ENCODE results near the gene MYMK. TPM values are rescaled to one million over a fixed set of nuclear protein-coding genes. Genes with fewer than 3 reads are reported as not detected.

MYMK gene
- total RNA-seq, 1 experiment from 2014 or later: not detected

DNA sequence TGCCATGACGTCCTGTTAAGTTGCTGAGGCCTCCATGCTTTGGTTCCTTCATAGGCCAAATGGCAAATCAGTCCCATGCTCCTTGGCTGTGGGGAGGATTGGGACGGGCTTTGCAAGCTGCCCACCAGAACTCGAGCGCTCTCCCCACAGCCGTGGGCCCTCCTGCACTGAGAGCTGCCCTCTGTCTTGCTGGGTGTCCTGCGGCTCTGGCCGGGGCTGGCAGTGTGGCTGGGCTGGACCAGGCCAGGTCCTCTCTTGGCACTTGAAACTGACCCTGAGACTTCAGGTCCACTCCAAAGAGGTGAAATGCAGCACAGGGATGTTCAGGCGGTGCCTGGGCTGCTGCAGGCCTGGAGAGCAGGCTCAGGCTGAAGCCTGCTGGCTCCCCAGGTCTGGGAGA lies 7.0 kb downstream of the MYMK start:
- Histone ChIP-seq H3K27me3 (ENCODE audit: insufficient read depth, low read length) (no peaks in the 10 kb centered on the region), H3K4me2 (ENCODE audit: low read length) (no peak overlapping the region), H3K36me3 (ENCODE audit: control insufficient read depth in 1 of 2, insufficient read depth in 2 of 2, low read length in 2 of 2) (no peaks in the 10 kb centered on the region), H3K9ac (ENCODE audit: low read length) (no peak overlapping the region), H3K79me2 (ENCODE audit: insufficient read depth, low read length) (no peaks in the 10 kb centered on the region), H2AFZ (ENCODE audit: low read depth, low read length, poor library complexity, severe bottlenecking) (no peak overlapping the region), H3K27ac (ENCODE audit: low read depth, low read length) (no peak overlapping the region), H4K20me1 (ENCODE audit: insufficient read depth) (no peaks in the 10 kb centered on the region), H3K9me3 (ENCODE audit: control insufficient read depth in 1 of 2, insufficient read depth in 1 of 2, low read depth in 1 of 2, low read length in 2 of 2) (no peaks in the 10 kb centered on the region), H3K9me2 (ENCODE audit: insufficient read depth) (no peaks in the 10 kb centered on the region), H3K4me3 (replicated peaks in 1 of 2; ENCODE audit: low read depth in 1 of 2, low read length in 2 of 2) (no peak overlapping the region), H3K4me1 (ENCODE audit: control insufficient read depth in 1 of 2, insufficient read depth in 2 of 2, low read length in 2 of 2) (peaks cover 0 to 7% of the 10 kb centered on the region in 2 experiments; a peak in 2 of 4 replicates)
- TF ChIP-seq SIN3A (IDR thresholded peaks at IDR 0.05; ENCODE audit: low read depth): no peak
- TF ChIP-seq, protein P1, sequence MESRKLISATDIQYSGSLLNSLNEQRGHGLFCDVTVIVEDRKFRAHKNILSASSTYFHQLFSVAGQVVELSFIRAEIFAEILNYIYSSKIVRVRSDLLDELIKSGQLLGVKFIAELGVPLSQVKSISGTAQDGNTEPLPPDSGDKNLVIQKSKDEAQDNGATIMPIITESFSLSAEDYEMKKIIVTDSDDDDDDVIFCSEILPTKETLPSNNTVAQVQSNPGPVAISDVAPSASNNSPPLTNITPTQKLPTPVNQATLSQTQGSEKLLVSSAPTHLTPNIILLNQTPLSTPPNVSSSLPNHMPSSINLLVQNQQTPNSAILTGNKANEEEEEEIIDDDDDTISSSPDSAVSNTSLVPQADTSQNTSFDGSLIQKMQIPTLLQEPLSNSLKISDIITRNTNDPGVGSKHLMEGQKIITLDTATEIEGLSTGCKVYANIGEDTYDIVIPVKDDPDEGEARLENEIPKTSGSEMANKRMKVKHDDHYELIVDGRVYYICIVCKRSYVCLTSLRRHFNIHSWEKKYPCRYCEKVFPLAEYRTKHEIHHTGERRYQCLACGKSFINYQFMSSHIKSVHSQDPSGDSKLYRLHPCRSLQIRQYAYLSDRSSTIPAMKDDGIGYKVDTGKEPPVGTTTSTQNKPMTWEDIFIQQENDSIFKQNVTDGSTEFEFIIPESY (IDR thresholded peaks at IDR 0.05; ENCODE audit: extremely low read depth, insufficient replicate concordance, low read length): no peak
- TF ChIP-seq EZH2phosphoT487 (IDR thresholded peaks at IDR 0.05; ENCODE audit: borderline replicate concordance): no peak
- no peak for TF ChIP-seq ELF1 (IDR thresholded peaks at IDR 0.05; ENCODE audit: borderline replicate concordance, low read depth)
- DNase-seq (ENCODE audit: low read depth, low spot score) (no peak), ATAC-seq (no peak)
- ChIA-PET RAD21 (ENCODE audit: low non-redundant PET in 1 of 2, low total read pairs in 2 of 2, uncharacterized antibody in 2 of 2, unreplicated experiment in 2 of 2) (no interaction called here), POLR2A (no interaction called here), CTCF (no interaction called here)
- intact Hi-C loops (cut with micrococcal nuclease): no loop called here
- no TSS peak for BruUV-seq (replicated peaks)

- RAD21 ChIA-PET (ENCODE audit: low non-redundant PET in 1 of 2, low total read pairs in 2 of 2, uncharacterized antibody in 2 of 2, unreplicated experiment in 2 of 2): no interaction called here
- no peak overlapping the region for H2AFZ ChIP-seq (ENCODE audit: low read depth, low read length, poor library complexity, severe bottlenecking)
- TF ChIP-seq REST (IDR thresholded peaks at IDR 0.05; ENCODE audit: low read depth): no peak
- H3K9me2 ChIP-seq (ENCODE audit: insufficient read depth): no peaks in the 10 kb centered on the region
- H3K9me3 ChIP-seq (ENCODE audit: control insufficient read depth in 1 of 2, insufficient read depth in 1 of 2, low read depth in 1 of 2, low read length in 2 of 2): no peaks in the 10 kb centered on the region
- no peak overlapping the region for H3K27ac ChIP-seq (ENCODE audit: low read depth, low read length)
- no peaks in the 10 kb centered on the region for H3K27me3 ChIP-seq (ENCODE audit: insufficient read depth, low read length)
- ATAC-seq (no peak), DNase-seq (ENCODE audit: low read depth, low spot score) (no peak)
- H3K4me2 ChIP-seq (ENCODE audit: low read length): no peak overlapping the region
- H3K36me3 ChIP-seq (ENCODE audit: control insufficient read depth in 1 of 2, insufficient read depth in 2 of 2, low read length in 2 of 2): no peaks in the 10 kb centered on the region
- H3K4me3 ChIP-seq (replicated peaks in 1 of 2; ENCODE audit: low read depth in 1 of 2, low read length in 2 of 2): no peak overlapping the region
- H3K79me2 ChIP-seq (ENCODE audit: insufficient read depth, low read length): no peaks in the 10 kb centered on the region
- POLR2A ChIA-PET: no interaction called here
- H3K9ac ChIP-seq (ENCODE audit: low read length): no peak overlapping the region
- intact Hi-C loops (cut with micrococcal nuclease): no loop called here
- CTCF ChIA-PET: no interaction called here
- no TSS peak for BruUV-seq (replicated peaks)
- H4K20me1 ChIP-seq (ENCODE audit: insufficient read depth): no peaks in the 10 kb centered on the region
- H3K4me1 ChIP-seq (ENCODE audit: control insufficient read depth in 1 of 2, insufficient read depth in 2 of 2, low read length in 2 of 2): no peaks in the 10 kb centered on the region; a peak in 1 of 4 replicates
Observed at GRCh38 chr9:133516961-133517350, 7.8 kb downstream of the MYMK start.

Measured in HCT116 (cell line).